Spleen (tissue), 11 donors: ENCODE measurements around the gene GPT2. TPM values are rescaled to one million over a fixed set of nuclear protein-coding genes. Genes with fewer than 3 reads are reported as not detected.

ENCODE experiments used
- DNase-seq: peaks from one replicate; pipeline ENCODE4 v3.0.0-alpha.2; 2020
- H3K27ac ChIP-seq, 8 donors: fragments of 200-600 bp; sonication (generic) in 7 of 8; 1 replicate in 4 of 8; 2 replicates in 4 of 8; pipeline versions ENCODE4 v1.5.0 to v1.8.0; 2016 to 2021; ENCODE audit warnings: inconsistent platforms in 4 of 8, mild to moderate bottlenecking in 4 of 8, moderate library complexity in 1 of 8
- H3K27me3 ChIP-seq, 7 donors: fragments of 200-600 bp; sonication (generic) in 6 of 7; replicated peaks in 1 of 7; 1 replicate in 4 of 7; 2 replicates in 3 of 7; pipeline versions ENCODE4 v1.5.0 to v1.8.0; 2016 to 2021; ENCODE audit warnings: inconsistent platforms in 3 of 7, mild to moderate bottlenecking in 1 of 7
- H3K36me3 ChIP-seq, 6 donors: fragments of 200-600 bp; sonication (generic) in 5 of 6; 1 replicate in 4 of 6; 2 replicates in 2 of 6; pipeline versions ENCODE4 v1.5.0 to v1.8.0; 2016 to 2021; ENCODE audit warnings: inconsistent platforms in 2 of 6
- H3K4me1 ChIP-seq, 6 donors: fragments of 200-600 bp; sonication (generic) in 5 of 6; 1 replicate in 3 of 6; 2 replicates in 3 of 6; pipeline versions ENCODE4 v1.5.0 to v1.8.0; 2016 to 2021; ENCODE audit warnings: inconsistent platforms in 3 of 6
- H3K4me3 ChIP-seq, 8 donors: fragments of 200-600 bp; sonication (generic) in 7 of 8; 1 replicate in 4 of 8; 2 replicates in 4 of 8; pipeline versions ENCODE4 v1.5.0 to v1.8.0; 2016 to 2021; ENCODE audit warnings: inconsistent platforms in 4 of 8, mild to moderate bottlenecking in 4 of 8, moderate library complexity in 2 of 8
- H3K9me3 ChIP-seq, 8 donors: fragments of 200-600 bp; sonication (generic) in 7 of 8; 1 replicate in 4 of 8; 2 replicates in 4 of 8; pipeline versions ENCODE4 v1.5.0 to v1.8.0; 2016 to 2021; ENCODE audit warnings: inconsistent platforms in 4 of 8
- CTCF ChIP-seq, 11 experiments: fragments of 200-600 bp in 7 of 11; fragments of 450-650 bp in 4 of 11; sonication (generic) in 4 of 11; IDR thresholded peaks in 8 of 11; conservative IDR thresholded peaks in 3 of 11; 1 replicate in 7 of 11; 2 replicates in 4 of 11; pipeline versions ENCODE4 v1.4.0 to v1.8.0; 2016 to 2021; ENCODE audit warnings: antibody characterized with exemption in 11 of 11, inconsistent platforms in 4 of 11, mild to moderate bottlenecking in 1 of 11
- POLR2A ChIP-seq, 3 donors: fragments of 450-650 bp; IDR thresholded peaks; one replicate each; pipeline ENCODE4 v1.5.1; 2017; ENCODE audit warnings: antibody characterized with exemption in 3 of 3, mild to moderate bottlenecking in 1 of 3
- POLR2AphosphoS5 ChIP-seq, 3 donors: sonication (generic); formaldehyde crosslinking; IDR thresholded peaks; one replicate each; pipeline ENCODE4 v1.5.1; 2017; ENCODE audit warnings: antibody characterized with exemption in 3 of 3
- WGBS, 5 donors: extraction: QIAGEN DNeasy Blood & Tissue Kit in 3 of 5; methylation state at CpG; one replicate each; pipeline versions ENCODE4 v1.1.5 to v1.1.7; 2013 to 2018; 5-methylcytosine and 5-hydroxymethylcytosine counted together
- intact Hi-C: fragments of 100-400 bp; cut with DNase I; formaldehyde crosslinking; loops from one replicate; pipeline ENCODE4 v1.15.0; 2023; ENCODE audit warnings: low total_unique reads
- polyA plus RNA-seq, 3 donors: library from polyadenylated mRNA; stranded (reverse); fragments of 200-250 nt; gene quantifications; one replicate each; pipeline ENCODE4 v1.2.1, GENCODE V29; 2013
- total RNA-seq, 7 donors: library from RNA; depleted of rRNA in 3 of 7; stranded (reverse); fragments of >200 nt in 3 of 7; fragmentation: NEBNext Ultra II Directional in 4 of 7; extraction: Animal tissue kit (Norgen Biotek cat#: 25700) in 4 of 7; gene quantifications; one replicate each; pipeline versions ENCODE4 v1.1.0 to v1.2.1, GENCODE V29; 2016 to 2021
- donor health status: healthy with polysubstance abuse.
- donor health status: DM: no; HTN: no; CAD: no; lungs with moderate emphysema.
- donor health status: DM: no; HTN: no; CAD: no.
- donor health status: Bipolar disorder and iron deficiency.
- donor health status: healthy.
- donor health status: DM: no; HTN: no; CAD: no.
- donor health status: DM: yes; HTN: yes; CAD: no.

Gene GPT2
- total and polyA plus RNA-seq, 10 donors, result 3.1 to 9.2 (median 4.9) TPM

- peak overlapping the region; percentile 95 to 99 (median 98) for H3K27ac ChIP-seq
- no peak for TF ChIP-seq CTCF (IDR thresholded peaks at IDR 0.05 in 8 of 11, conservative IDR thresholded peaks at IDR 0.05 in 3 of 11)
- TF ChIP-seq POLR2A (IDR thresholded peaks at IDR 0.05), result no peak
- H3K9me3 ChIP-seq, result no peaks in the 10 kb centered on the region
- WGBS, 5 donors, result 3 to 4% (median 3%) methylated on average over 14 of the region's 14 CpGs
- intact Hi-C loops, result loop anchor here (10.0 kb wide), 2 partner anchors 171 to 491 kb away; partner anchors contain the start of genes ITFG1, NETO2 and PHKB
- DNase-seq, result no peak
- H3K27me3 ChIP-seq, result no peaks in the 10 kb centered on the region
- peaks cover 0 to 30% (median 13%) of the 10 kb centered on the region in 6 donors for H3K36me3 ChIP-seq
- peaks cover 30 to 57% (median 44%) of the 10 kb centered on the region in 6 donors for H3K4me1 ChIP-seq
- H3K4me3 ChIP-seq, result peak overlapping the region; percentile 82 to 94 (median 87)
These were observed 89.8 kb downstream of the GPT2 start for GRCh38 chr16:46973996-46974324.

GRCh38 chr16:46974352-46974751 is 90.2 kb downstream of the GPT2 start:
- H3K4me3 ChIP-seq, result peak overlapping the region in 7 of 8 donors; percentile 82 to 94 (median 88)
- H3K4me1 ChIP-seq, result peaks cover 30 to 53% (median 41%) of the 10 kb centered on the region in 6 donors
- H3K36me3 ChIP-seq, result peaks cover 0 to 26% (median 9%) of the 10 kb centered on the region in 6 donors
- H3K9me3 ChIP-seq, result no peaks in the 10 kb centered on the region
- H3K27me3 ChIP-seq, result no peaks in the 10 kb centered on the region
- no peak for DNase-seq
- WGBS, 5 donors, result 64 to 77% (median 65%) methylated on average over 6 of the region's 6 CpGs
- intact Hi-C loops, result loop anchor here (10.0 kb wide), 2 partner anchors 170 to 490 kb away; partner anchors contain the start of genes ITFG1, NETO2 and PHKB
- TF ChIP-seq CTCF (IDR thresholded peaks at IDR 0.05 in 8 of 11, conservative IDR thresholded peaks at IDR 0.05 in 3 of 11), result peak in 2 of 11 experiments; percentile 8 to 20
- no peak for TF ChIP-seq POLR2A (IDR thresholded peaks at IDR 0.05)
- no peak for TF ChIP-seq POLR2AphosphoS5 (IDR thresholded peaks at IDR 0.05)
- peak overlapping the region; percentile 95 to 99 (median 98) for H3K27ac ChIP-seq

- no peak for DNase-seq
- peaks cover 0 to 18% (median 6%) of the 10 kb centered on the region in 6 donors for H3K36me3 ChIP-seq
- H3K4me1 ChIP-seq, result peaks cover 25 to 45% (median 33%) of the 10 kb centered on the region in 6 donors
- TF ChIP-seq POLR2AphosphoS5 (IDR thresholded peaks at IDR 0.05), result no peak
- no peak for TF ChIP-seq POLR2A (IDR thresholded peaks at IDR 0.05)
- no peak for TF ChIP-seq CTCF (IDR thresholded peaks at IDR 0.05 in 8 of 11, conservative IDR thresholded peaks at IDR 0.05 in 3 of 11)
- H3K27me3 ChIP-seq, result no peaks in the 10 kb centered on the region
- no peaks in the 10 kb centered on the region for H3K9me3 ChIP-seq
- intact Hi-C loops, result loop anchor here (10.0 kb wide), 2 partner anchors 170 to 490 kb away; partner anchors contain the start of genes ITFG1, NETO2 and PHKB
- 94 to 97% (median 96%) methylated on average over 11 of the region's 11 CpGs for whole genome bisulfite sequencing, 5 donors
- no peak overlapping the region for H3K4me3 ChIP-seq
- H3K27ac ChIP-seq, result no peak overlapping the region
These were observed 91.0 kb downstream of the GPT2 start for GRCh38 chr16:46975165-46975564.

GRCh38 chr16:46975908-46976470 is 91.8 kb downstream of the GPT2 start:
- no peaks in the 10 kb centered on the region for H3K9me3 ChIP-seq
- intact Hi-C loops, result loop anchor here (10.0 kb wide), 2 partner anchors 169 to 489 kb away; partner anchors contain the start of genes ITFG1, NETO2 and PHKB
- TF ChIP-seq POLR2AphosphoS5 (IDR thresholded peaks at IDR 0.05) (no peak), CTCF (IDR thresholded peaks at IDR 0.05 in 8 of 11, conservative IDR thresholded peaks at IDR 0.05 in 3 of 11) (no peak), POLR2A (IDR thresholded peaks at IDR 0.05) (no peak)
- WGBS, 5 donors, result 63 to 78% (median 77%) methylated on average over 4 of the region's 4 CpGs
- H3K4me1 ChIP-seq, result peaks cover 22 to 36% (median 26%) of the 10 kb centered on the region in 6 donors
- H3K4me3 ChIP-seq, result no peak overlapping the region
- peaks cover 0 to 9% (median 2%) of the 10 kb centered on the region in 6 donors for H3K36me3 ChIP-seq
- no peak overlapping the region for H3K27ac ChIP-seq
- no peak for DNase-seq
- no peaks in the 10 kb centered on the region for H3K27me3 ChIP-seq
